Gastroesophageal sphincter (tissue), 3 donors: ENCODE results near the gene F5.

ENCODE experiments used
- EP300 ChIP-seq: sonication (generic); formaldehyde crosslinking; IDR thresholded peaks from one replicate; pipeline ENCODE4 v1.6.1; 2017; ENCODE audit warnings: antibody characterized with exemption, mild to moderate bottlenecking
- TF ChIP-seq, protein P1 (sequence below), 4 experiments: fragments of 200-600 bp in 2 of 4; fragments of 450-650 bp in 2 of 4; sonication (generic) in 1 of 4; IDR thresholded peaks; one replicate each; pipeline ENCODE4 v1.5.1; 2017 to 2019; ENCODE audit warnings: antibody characterized with exemption in 4 of 4, mild to moderate bottlenecking in 2 of 4, moderate library complexity in 2 of 4

DNA sequence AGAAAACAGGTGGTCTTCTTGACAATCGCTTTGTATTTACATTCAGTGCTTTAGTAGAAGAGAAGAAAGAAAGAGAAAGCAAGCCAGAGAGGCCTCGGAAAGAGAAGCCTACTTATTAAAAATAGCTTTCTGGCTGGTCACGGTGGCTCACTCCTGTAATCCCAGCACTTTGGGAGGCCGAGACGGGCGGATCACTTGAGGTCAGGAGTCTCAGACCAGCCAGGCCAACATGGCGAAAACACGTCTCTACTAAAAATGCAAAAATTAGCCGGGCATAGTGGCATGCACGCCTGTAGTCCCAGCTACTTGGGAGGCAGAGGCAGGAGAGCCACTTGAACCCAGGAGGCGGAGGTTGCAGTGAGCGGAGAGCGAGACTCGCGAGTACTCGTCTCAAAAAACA is 98.7 kb downstream of the F5 start:
- TF ChIP-seq, protein P1, sequence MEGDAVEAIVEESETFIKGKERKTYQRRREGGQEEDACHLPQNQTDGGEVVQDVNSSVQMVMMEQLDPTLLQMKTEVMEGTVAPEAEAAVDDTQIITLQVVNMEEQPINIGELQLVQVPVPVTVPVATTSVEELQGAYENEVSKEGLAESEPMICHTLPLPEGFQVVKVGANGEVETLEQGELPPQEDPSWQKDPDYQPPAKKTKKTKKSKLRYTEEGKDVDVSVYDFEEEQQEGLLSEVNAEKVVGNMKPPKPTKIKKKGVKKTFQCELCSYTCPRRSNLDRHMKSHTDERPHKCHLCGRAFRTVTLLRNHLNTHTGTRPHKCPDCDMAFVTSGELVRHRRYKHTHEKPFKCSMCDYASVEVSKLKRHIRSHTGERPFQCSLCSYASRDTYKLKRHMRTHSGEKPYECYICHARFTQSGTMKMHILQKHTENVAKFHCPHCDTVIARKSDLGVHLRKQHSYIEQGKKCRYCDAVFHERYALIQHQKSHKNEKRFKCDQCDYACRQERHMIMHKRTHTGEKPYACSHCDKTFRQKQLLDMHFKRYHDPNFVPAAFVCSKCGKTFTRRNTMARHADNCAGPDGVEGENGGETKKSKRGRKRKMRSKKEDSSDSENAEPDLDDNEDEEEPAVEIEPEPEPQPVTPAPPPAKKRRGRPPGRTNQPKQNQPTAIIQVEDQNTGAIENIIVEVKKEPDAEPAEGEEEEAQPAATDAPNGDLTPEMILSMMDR (IDR thresholded peaks at IDR 0.05): no peak
- no peak for TF ChIP-seq EP300
